ENCODE measurements around the gene TELO2. TPM values are rescaled to one million over a fixed set of nuclear protein-coding genes. Genes with fewer than 3 reads are reported as not detected.

TELO2 gene
- total RNA-seq, 1 donor from 2014 or later: 87.5 TPM

DNA sequence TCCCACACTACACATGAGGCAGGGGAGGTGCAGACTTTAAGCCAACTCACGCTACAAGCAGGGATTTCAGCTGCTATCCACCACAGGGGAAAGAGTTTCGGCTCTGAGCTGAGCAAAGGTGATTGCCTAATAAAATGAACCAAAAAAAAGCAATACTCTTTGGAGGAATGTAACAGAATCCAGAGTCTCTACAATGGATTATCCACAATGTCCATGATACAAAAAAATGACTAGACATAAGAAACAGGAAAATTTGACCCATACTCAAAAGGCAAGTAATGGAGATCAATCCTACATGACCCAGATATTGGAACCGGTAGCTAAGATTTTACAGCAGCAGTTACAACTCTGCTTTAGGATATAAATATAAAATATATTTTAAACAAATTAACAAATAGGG is 21.3 kb downstream of the TELO2 start:
- Mint-ChIP-seq H3K4me3 (no peak overlapping the region), H3K4me1 (no peaks in the 10 kb centered on the region), H3K27me3 (ENCODE audit: low read depth) (no peaks in the 10 kb centered on the region), H3K27ac (ENCODE audit: unreplicated experiment) (no peak overlapping the region), H3K9me3 (peaks cover 6% of the 10 kb centered on the region), H3K36me3 (ENCODE audit: low read depth) (peaks cover 16% of the 10 kb centered on the region)
- TF ChIP-seq, protein P1, sequence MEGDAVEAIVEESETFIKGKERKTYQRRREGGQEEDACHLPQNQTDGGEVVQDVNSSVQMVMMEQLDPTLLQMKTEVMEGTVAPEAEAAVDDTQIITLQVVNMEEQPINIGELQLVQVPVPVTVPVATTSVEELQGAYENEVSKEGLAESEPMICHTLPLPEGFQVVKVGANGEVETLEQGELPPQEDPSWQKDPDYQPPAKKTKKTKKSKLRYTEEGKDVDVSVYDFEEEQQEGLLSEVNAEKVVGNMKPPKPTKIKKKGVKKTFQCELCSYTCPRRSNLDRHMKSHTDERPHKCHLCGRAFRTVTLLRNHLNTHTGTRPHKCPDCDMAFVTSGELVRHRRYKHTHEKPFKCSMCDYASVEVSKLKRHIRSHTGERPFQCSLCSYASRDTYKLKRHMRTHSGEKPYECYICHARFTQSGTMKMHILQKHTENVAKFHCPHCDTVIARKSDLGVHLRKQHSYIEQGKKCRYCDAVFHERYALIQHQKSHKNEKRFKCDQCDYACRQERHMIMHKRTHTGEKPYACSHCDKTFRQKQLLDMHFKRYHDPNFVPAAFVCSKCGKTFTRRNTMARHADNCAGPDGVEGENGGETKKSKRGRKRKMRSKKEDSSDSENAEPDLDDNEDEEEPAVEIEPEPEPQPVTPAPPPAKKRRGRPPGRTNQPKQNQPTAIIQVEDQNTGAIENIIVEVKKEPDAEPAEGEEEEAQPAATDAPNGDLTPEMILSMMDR (conservative IDR thresholded peaks at IDR 0.05): no peak
- DNase-seq (ENCODE audit: low read depth, low spot score): no peak

GRCh38 chr16:1518626-1519135 is 25.5 kb downstream of the TELO2 start:
- no peaks in the 10 kb centered on the region for H3K27me3 Mint-ChIP-seq (ENCODE audit: low read depth)
- DNase-seq (ENCODE audit: low read depth, low spot score): no peak
- H3K9me3 Mint-ChIP-seq: peaks cover 6% of the 10 kb centered on the region
- peak overlapping the region; percentile 62 for H3K27ac Mint-ChIP-seq (ENCODE audit: unreplicated experiment)
- H3K36me3 Mint-ChIP-seq (ENCODE audit: low read depth): peaks cover 7% of the 10 kb centered on the region
- H3K4me1 Mint-ChIP-seq: no peaks in the 10 kb centered on the region
- H3K4me3 Mint-ChIP-seq: no peak overlapping the region
- TF ChIP-seq, protein P1 (conservative IDR thresholded peaks at IDR 0.05): no peak

- H3K36me3 Mint-ChIP-seq (ENCODE audit: low read depth): peaks cover 3% of the 10 kb centered on the region
- peaks cover 3% of the 10 kb centered on the region for H3K9me3 Mint-ChIP-seq
- no peak overlapping the region for H3K27ac Mint-ChIP-seq (ENCODE audit: unreplicated experiment)
- no peak overlapping the region for H3K4me3 Mint-ChIP-seq
- H3K4me1 Mint-ChIP-seq: no peaks in the 10 kb centered on the region
- no peak for DNase-seq (ENCODE audit: low read depth, low spot score)
- no peaks in the 10 kb centered on the region for H3K27me3 Mint-ChIP-seq (ENCODE audit: low read depth)
- TF ChIP-seq, protein P1 (conservative IDR thresholded peaks at IDR 0.05): no peak
Observed at GRCh38 chr16:1519831-1520230, 26.7 kb downstream of the TELO2 start.

DNA sequence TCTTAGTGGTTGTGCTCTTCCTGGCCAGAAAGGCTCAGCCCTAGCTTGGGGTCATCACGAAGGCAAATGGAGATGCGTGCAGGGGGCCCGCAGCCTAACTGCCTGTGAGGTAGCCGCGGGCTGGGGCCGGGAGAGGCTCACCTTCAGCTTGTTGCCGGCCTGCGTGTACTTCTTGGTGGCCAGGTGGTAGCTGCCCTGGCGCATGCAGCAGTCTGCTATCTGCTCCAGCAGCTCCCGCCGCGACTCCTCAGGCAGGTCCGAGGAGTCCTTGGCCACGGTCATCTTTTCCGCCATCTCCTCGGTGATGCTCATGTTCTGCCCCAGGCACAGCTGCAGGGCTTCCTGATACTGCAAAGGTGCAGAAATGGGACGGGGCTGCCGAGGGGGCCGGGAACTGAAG is 27.3 kb downstream of the TELO2 start:
- no peaks in the 10 kb centered on the region for H3K27me3 Mint-ChIP-seq (ENCODE audit: low read depth)
- no peaks in the 10 kb centered on the region for H3K9me3 Mint-ChIP-seq
- H3K27ac Mint-ChIP-seq (ENCODE audit: unreplicated experiment): no peak overlapping the region
- TF ChIP-seq, protein P1 (conservative IDR thresholded peaks at IDR 0.05): no peak
- H3K36me3 Mint-ChIP-seq (ENCODE audit: low read depth): no peaks in the 10 kb centered on the region
- H3K4me1 Mint-ChIP-seq: no peaks in the 10 kb centered on the region
- no peak overlapping the region for H3K4me3 Mint-ChIP-seq
- no peak for DNase-seq (ENCODE audit: low read depth, low spot score)

- no peak for DNase-seq (ENCODE audit: low read depth, low spot score)
- H3K36me3 Mint-ChIP-seq (ENCODE audit: low read depth): no peaks in the 10 kb centered on the region
- H3K27ac Mint-ChIP-seq (ENCODE audit: unreplicated experiment): no peak overlapping the region
- H3K4me1 Mint-ChIP-seq: peaks cover 4% of the 10 kb centered on the region
- H3K27me3 Mint-ChIP-seq (ENCODE audit: low read depth): no peaks in the 10 kb centered on the region
- no peaks in the 10 kb centered on the region for H3K9me3 Mint-ChIP-seq
- TF ChIP-seq, protein P1 (conservative IDR thresholded peaks at IDR 0.05): no peak
- no peak overlapping the region for H3K4me3 Mint-ChIP-seq
Observed at GRCh38 chr16:1523581-1524245, 30.6 kb downstream of the TELO2 start.
